Cardiac septum (tissue), 1 donor: Measurements from ENCODE around the gene ERCC3. TPM values are rescaled to one million over a fixed set of nuclear protein-coding genes. Genes with fewer than 3 reads are reported as not detected.

Experiments
- total RNA-seq: library from RNA; stranded (reverse); fragmentation: NEBNext Ultra II Directional; extraction: Animal tissue kit (Norgen Biotek cat#: 25700); gene quantifications from one replicate; pipeline ENCODE4 v1.2.1, GENCODE V29; 2021
- donor health status: DM: no; HTN: no; CAD: no.

Gene ERCC3
- total RNA-seq, 1 donor from 2014 or later: 23.4 TPM

Other genes starting within 250 kb of the ERCC3 start
- 14.0 TPM for gene BIN1, start 187.0 kb downstream of the ERCC3 start, total RNA-seq
- gene CYP27C1, start 73.8 kb downstream of the ERCC3 start, total RNA-seq: not detected
- gene MAP3K2, start 93.8 kb upstream of the ERCC3 start, total RNA-seq: 31.6 TPM
- not detected for gene PROC, start 124.3 kb upstream of the ERCC3 start, total RNA-seq
- gene IWS1, start 232.3 kb upstream of the ERCC3 start, total RNA-seq: 40.7 TPM
- 0.78 TPM for gene MYO7B, start 241.5 kb upstream of the ERCC3 start, total RNA-seq